Ishikawa (cell line): ENCODE measurements around the gene SPPL2C.

Experiments
- CEBPB ChIP-seq: IDR thresholded peaks from 2 replicates; pipeline ENCODE4 v1.6.1; 2012
- CREB1 ChIP-seq: IDR thresholded peaks from 2 replicates; pipeline ENCODE4 v1.6.1; 2012; ENCODE audit warnings: low read depth
- EP300 ChIP-seq: IDR thresholded peaks from 2 replicates; pipeline ENCODE4 v1.6.1; 2012; ENCODE audit warnings: borderline replicate concordance
- FOXM1 ChIP-seq: IDR thresholded peaks from 2 replicates; pipeline ENCODE4 v1.6.1; 2012; ENCODE audit warnings: low read depth, borderline replicate concordance
- MAX ChIP-seq: IDR thresholded peaks from 2 replicates; pipeline ENCODE4 v1.6.1; 2012
- RAD21 ChIP-seq: IDR thresholded peaks from 2 replicates; pipeline ENCODE4 v1.6.1; 2012; ENCODE audit warnings: low read depth
- REST ChIP-seq: IDR thresholded peaks from 2 replicates; pipeline ENCODE4 v1.6.1; 2012; ENCODE audit warnings: low read depth, mild to moderate bottlenecking
- TAF1 ChIP-seq: IDR thresholded peaks from 2 replicates; pipeline ENCODE4 v1.6.1; 2012; ENCODE audit warnings: low read depth, mild to moderate bottlenecking
- TCF12 ChIP-seq: IDR thresholded peaks from 2 replicates; pipeline ENCODE4 v1.6.1; 2012; ENCODE audit warnings: low read depth
- TEAD4 ChIP-seq: IDR thresholded peaks from 2 replicates; pipeline ENCODE4 v1.6.1; 2012
- YY1 ChIP-seq: IDR thresholded peaks from 2 replicates; pipeline ENCODE4 v1.6.1; 2012; ENCODE audit warnings: low read depth

GRCh38 chr17:45847101-45847500, 2.4 kb downstream of the SPPL2C start:
- TF ChIP-seq RAD21 (no peak), MAX (no peak), EP300 (no peak), CEBPB (no peak), YY1 (no peak), TCF12 (no peak), TAF1 (no peak), FOXM1 (no peak), REST (no peak), TEAD4 (no peak), CREB1 (no peak)
